Measurements from ENCODE around the gene RBMY1D.
"Not testable (repeated sequence)": the region's sequence is repeated elsewhere in the genome, so short reads cannot be mapped to it uniquely, and the experiment has no call there.

The RBMY1D gene
- 0 reads per million in 2 donors for total RNA-seq

DNA sequence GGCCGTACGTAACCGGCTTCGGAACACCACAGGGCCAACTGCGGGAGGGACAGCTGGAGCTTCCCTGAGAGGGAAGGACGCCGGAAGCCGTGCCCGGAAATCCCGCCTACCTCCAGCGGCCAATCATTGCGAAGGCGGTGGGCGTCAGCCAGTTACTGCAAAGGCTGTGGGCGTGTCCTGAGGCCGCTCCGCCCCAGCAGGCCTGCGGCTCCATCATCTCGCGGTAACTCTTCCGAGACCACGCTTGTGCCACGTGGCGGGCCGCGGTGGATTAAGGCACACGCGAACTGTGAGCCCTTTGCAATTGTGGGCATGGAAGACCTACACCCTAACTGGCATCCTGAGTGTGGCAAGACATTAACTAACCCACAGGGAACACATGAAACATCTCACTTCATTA lies at the start of gene RBMY1D:
Gene RBMY1D (minus strand): TSS at position 101 of the 400 bp plus-strand sequence. CDS start 2,013 bp downstream, outside the sequence.
- DNase-seq: not testable (repeated sequence)

- DNase-seq: not testable (repeated sequence)
These were observed 23.6 kb upstream of the RBMY1D start, which contains the start of gene RBMY1E for GRCh38 chrY:21917932-21918331. Gene RBMY1E (minus strand): TSS chrY:21918032. CDS start chrY:21916054, 1,978 bp downstream.

DNA sequence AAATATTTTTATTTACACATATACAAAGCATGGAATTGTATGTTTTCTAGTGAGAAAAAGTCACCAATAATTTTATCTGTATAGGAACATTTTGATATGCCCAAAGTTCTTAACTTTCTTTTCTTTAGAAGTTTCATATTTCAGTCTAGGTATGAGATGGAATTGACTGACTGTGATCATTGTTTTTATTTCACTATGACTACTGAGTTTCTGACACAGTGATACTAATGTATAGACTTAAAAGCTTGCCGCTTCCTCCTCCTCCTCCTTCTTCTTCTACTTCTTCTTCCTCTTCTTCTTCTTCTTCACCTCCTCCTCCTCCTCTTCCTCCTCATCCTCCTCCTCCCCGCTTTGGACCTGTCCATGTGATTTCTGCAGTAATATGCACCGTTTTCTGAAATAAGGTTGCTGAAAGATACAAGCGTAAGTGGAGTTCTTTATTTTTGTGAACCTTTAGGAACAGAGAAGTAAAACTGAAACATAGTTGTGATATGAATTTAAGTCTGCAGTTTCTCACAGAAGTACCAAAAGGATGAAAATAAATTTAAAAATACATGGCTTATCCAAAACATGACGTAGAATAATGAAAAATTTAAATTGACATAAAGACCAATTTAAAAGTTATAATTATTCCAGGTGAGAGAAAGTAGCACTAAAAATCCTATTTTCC lies 24.8 kb downstream of the RBMY1D start:
- DNase-seq: not testable (repeated sequence)

GRCh38 chrY:21845481-21845880 lies 48.8 kb downstream of the RBMY1D start:
- no peak for DNase-seq

DNA sequence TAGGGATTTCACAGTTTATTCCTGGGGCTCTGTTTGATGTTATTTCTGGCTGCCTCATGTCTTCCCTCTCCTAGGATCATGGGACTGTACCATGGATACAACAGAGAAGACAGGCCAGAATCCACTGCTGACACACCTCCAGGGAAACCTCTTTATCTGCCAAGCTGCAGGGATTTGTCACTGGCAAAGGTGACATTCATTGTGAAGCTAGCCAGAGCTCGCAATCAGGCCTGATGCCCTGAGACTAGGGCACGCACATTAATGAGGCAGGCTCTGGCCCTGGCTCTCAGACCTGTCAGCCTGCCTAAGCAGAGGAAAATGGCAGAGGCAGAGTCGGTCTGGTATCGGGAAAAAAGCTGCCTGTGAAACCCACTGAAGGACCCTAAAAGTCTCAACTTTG lies 52.2 kb downstream of the RBMY1D start:
- DNase-seq: no peak

GRCh38 chrY:21839489-21839888 lies 54.8 kb downstream of the RBMY1D start:
- no peak for DNase-seq

DNA sequence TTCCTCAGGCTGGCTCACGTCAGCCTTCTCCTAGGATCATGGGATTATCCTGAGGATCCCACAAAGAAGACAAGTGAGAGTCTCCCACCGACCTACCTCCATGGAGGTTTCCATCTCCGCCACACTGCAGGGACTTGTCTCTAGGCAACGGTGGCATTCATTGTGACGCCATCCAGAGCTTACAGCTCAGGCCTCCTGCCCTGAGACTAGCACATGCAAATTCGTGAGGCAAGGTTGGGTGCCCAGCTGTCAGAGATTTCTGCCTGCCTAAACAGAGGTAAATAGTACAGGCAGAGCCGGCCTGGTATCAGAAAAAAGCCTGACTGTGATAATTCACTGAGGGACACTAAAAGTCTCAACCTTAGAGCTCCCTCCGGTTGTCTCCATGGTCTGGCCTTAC lies 58.0 kb downstream of the RBMY1D start:
- DNase-seq: no peak

- no peak for DNase-seq
These were observed 59.3 kb downstream of the RBMY1D start for GRCh38 chrY:21835052-21835451.
